Measurements from ENCODE around the gene SF1.

SF1 gene

DNA sequence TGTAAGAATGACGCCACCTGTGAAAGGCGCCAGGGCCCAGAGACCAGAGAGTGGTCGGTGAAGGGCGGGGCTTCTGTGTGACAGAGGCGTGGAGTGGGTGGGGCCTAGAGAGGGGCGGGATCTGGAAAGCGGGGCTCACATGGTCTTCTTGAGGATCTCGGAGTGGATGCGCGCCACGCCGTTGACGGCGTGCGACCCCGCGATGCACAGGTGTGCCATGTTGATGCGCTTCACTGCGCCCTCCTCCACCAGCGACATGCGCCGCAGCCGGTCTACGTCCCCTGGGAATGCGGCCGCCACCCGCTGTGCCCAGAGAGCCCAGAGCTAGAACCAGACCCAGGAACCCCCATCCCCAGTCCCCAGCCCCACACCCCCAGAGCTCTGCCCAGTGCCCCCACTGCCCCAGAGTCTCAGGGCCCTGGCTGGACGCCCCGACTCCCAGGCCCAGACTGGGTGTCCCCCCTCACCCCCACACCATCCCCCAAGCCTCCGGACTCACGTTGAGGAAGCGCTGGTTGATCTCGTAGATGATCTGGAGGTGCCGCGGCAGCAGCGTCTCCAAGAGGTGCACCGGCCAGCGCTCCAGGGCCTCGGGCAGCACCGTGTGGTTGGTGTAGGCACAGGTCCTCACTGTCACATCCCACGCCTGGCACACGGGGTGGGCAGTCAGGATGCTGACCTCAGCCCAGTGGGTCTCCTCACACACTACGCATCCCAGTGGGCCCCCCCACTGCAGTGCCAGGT is 24.8 kb downstream of the SF1 start:
- TF ChIP-seq, protein P1, sequence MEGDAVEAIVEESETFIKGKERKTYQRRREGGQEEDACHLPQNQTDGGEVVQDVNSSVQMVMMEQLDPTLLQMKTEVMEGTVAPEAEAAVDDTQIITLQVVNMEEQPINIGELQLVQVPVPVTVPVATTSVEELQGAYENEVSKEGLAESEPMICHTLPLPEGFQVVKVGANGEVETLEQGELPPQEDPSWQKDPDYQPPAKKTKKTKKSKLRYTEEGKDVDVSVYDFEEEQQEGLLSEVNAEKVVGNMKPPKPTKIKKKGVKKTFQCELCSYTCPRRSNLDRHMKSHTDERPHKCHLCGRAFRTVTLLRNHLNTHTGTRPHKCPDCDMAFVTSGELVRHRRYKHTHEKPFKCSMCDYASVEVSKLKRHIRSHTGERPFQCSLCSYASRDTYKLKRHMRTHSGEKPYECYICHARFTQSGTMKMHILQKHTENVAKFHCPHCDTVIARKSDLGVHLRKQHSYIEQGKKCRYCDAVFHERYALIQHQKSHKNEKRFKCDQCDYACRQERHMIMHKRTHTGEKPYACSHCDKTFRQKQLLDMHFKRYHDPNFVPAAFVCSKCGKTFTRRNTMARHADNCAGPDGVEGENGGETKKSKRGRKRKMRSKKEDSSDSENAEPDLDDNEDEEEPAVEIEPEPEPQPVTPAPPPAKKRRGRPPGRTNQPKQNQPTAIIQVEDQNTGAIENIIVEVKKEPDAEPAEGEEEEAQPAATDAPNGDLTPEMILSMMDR (conservative IDR thresholded peaks at IDR 0.05; ENCODE audit: low read depth, low read length), result no peak
- H3K4me1 ChIP-seq (ENCODE audit: low read depth, poor library complexity, severe bottlenecking), result peaks cover 16% of the 10 kb centered on the region

DNA sequence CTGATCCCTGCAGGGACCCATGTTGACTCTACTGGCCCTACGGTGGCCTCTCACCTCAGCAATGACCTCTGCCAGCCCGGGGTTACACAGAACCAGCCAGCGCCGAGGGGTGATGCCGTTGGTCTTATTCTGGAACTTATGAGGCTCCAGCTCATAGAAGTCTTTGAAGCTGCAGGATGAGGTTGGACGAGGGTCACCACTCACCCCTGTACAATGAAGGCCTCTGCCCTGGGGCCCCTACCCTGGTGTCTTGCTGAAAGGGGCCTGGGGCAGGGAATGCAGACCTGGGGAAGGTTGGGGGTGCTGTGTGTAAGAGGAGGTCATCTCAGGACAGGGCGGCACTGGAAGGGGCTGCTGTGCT is 25.3 kb downstream of the SF1 start:
- Histone ChIP-seq H3K27ac (no peak overlapping the region), H2AFZ (ENCODE audit: low read depth) (no peak overlapping the region), H3K9ac (no peak overlapping the region), H3K27me3 (ENCODE audit: insufficient read depth, low read depth) (no peaks in the 10 kb centered on the region), H3K4me2 (no peak overlapping the region), H3K36me3 (ENCODE audit: insufficient read depth) (no peaks in the 10 kb centered on the region), H3K79me2 (ENCODE audit: insufficient read depth, low read depth) (no peaks in the 10 kb centered on the region), H4K20me1 (ENCODE audit: insufficient read depth) (no peaks in the 10 kb centered on the region), H3K4me3 (IDR thresholded peaks at IDR 0.05; ENCODE audit: insufficient read depth, low read depth, low read length) (no peak overlapping the region), H3K4me1 (ENCODE audit: low read depth, poor library complexity, severe bottlenecking) (peaks cover 16% of the 10 kb centered on the region)
- TF ChIP-seq, protein P1 (conservative IDR thresholded peaks at IDR 0.05; ENCODE audit: low read depth, low read length), result no peak

More for the DNA sequence above, 24.8 kb downstream of the SF1 start:
- H4K20me1 ChIP-seq (ENCODE audit: insufficient read depth), result no peaks in the 10 kb centered on the region
- no peak overlapping the region for H3K4me3 ChIP-seq (IDR thresholded peaks at IDR 0.05; ENCODE audit: insufficient read depth, low read depth, low read length)
- no peak overlapping the region for H2AFZ ChIP-seq (ENCODE audit: low read depth)
- no peaks in the 10 kb centered on the region for H3K27me3 ChIP-seq (ENCODE audit: insufficient read depth, low read depth)
- H3K27ac ChIP-seq, result no peak overlapping the region
- H3K4me2 ChIP-seq, result no peak overlapping the region
- H3K36me3 ChIP-seq (ENCODE audit: insufficient read depth), result no peaks in the 10 kb centered on the region
- no peaks in the 10 kb centered on the region for H3K79me2 ChIP-seq (ENCODE audit: insufficient read depth, low read depth)
- no peak overlapping the region for H3K9ac ChIP-seq

DNA sequence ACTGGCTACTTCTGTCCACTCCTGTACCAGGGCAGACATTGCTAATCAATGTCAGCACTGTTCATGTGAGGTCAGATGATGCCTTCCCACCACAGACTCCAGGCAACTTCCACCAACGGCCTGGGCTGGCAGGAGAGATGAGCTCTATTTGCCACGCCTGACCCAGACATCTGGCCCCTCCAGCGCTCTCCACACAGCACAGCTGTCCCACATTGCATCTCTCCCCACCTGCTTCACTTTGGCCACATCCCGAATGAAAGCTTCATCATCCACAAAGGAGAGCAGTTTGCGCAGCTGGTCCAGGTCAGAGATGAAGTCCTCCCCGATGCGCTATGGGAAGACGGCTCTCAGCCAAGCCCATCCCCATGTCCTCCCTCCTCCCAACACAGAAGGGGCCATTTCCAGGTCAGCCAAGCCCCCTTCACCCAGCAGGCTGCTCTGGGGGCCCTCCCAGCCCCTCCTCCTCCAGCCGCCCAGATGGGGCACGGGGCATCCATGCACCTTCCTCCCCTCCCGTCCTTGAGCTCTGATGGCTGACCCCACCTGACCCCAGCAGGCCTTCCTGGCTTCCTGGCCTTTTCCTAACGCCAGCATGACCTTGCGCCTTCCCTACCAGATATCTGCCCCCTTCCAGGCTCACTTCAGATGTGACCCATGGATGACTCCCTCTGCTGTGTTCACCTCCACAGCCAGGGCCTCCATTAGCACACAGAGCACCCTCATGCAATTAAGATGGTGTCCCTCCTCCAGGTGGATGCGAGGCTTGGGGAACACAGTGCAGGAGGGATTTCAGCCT is 26.0 kb downstream of the SF1 start:
- no peaks in the 10 kb centered on the region for H3K79me2 ChIP-seq (ENCODE audit: insufficient read depth, low read depth)
- TF ChIP-seq, protein P1 (conservative IDR thresholded peaks at IDR 0.05; ENCODE audit: low read depth, low read length), result no peak
- no peaks in the 10 kb centered on the region for H4K20me1 ChIP-seq (ENCODE audit: insufficient read depth)
- no peak overlapping the region for H3K9ac ChIP-seq
- H3K27me3 ChIP-seq (ENCODE audit: insufficient read depth, low read depth), result no peaks in the 10 kb centered on the region
- no peak overlapping the region for H2AFZ ChIP-seq (ENCODE audit: low read depth)
- no peak overlapping the region for H3K27ac ChIP-seq
- H3K4me1 ChIP-seq (ENCODE audit: low read depth, poor library complexity, severe bottlenecking), result peaks cover 16% of the 10 kb centered on the region
- no peak overlapping the region for H3K4me3 ChIP-seq (IDR thresholded peaks at IDR 0.05; ENCODE audit: insufficient read depth, low read depth, low read length)
- H3K4me2 ChIP-seq, result no peak overlapping the region
- H3K36me3 ChIP-seq (ENCODE audit: insufficient read depth), result no peaks in the 10 kb centered on the region

DNA sequence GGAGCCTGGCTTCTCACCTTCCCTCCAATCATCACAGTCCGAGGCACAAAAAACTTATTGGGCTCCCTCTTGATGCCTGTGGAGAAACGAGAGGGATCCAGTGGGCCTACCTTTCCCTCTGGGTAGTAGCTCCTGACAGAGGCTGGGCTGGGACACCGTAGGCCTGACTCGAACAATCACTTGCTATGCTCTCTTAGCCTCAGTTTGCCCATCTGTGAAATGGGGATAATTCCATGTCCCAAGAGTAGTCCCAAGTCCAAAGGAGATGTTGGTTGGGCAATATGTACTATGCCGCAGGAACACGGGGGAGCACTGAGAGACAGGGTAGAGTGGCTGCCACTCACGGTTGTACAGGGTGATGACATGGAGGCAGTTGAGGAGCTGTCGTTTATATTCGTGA is 26.8 kb downstream of the SF1 start:
- Histone ChIP-seq H4K20me1 (ENCODE audit: insufficient read depth) (no peaks in the 10 kb centered on the region), H3K36me3 (ENCODE audit: insufficient read depth) (no peaks in the 10 kb centered on the region), H3K4me3 (IDR thresholded peaks at IDR 0.05; ENCODE audit: insufficient read depth, low read depth, low read length) (no peak overlapping the region), H2AFZ (ENCODE audit: low read depth) (no peak overlapping the region), H3K4me2 (no peak overlapping the region), H3K9ac (no peak overlapping the region), H3K79me2 (ENCODE audit: insufficient read depth, low read depth) (no peaks in the 10 kb centered on the region), H3K4me1 (ENCODE audit: low read depth, poor library complexity, severe bottlenecking) (peaks cover 10% of the 10 kb centered on the region), H3K27me3 (ENCODE audit: insufficient read depth, low read depth) (no peaks in the 10 kb centered on the region), H3K27ac (no peak overlapping the region)
- TF ChIP-seq, protein P1 (conservative IDR thresholded peaks at IDR 0.05; ENCODE audit: low read depth, low read length), result no peak
